NB4 (cell line): ENCODE measurements around the gene C11orf16.
"Not testable (repeated sequence)": the region's sequence is repeated elsewhere in the genome, so short reads cannot be mapped to it uniquely, and the experiment has no call there.

ENCODE experiments used
- DNase-seq: peaks from one replicate; pipeline ENCODE4 v3.0.0; 2010; ENCODE audit warnings: low read depth
- H3K4me3 ChIP-seq: one replicate; pipeline ENCODE4 v1.5.1; 2011; ENCODE audit warnings: mild to moderate bottlenecking, low read depth, low read length, moderate library complexity
- MAX ChIP-seq: IDR thresholded peaks from 2 replicates; pipeline ENCODE4 v1.6.1; 2011; ENCODE audit warnings: low read depth, low read length
- MYC ChIP-seq: IDR thresholded peaks from 2 replicates; pipeline ENCODE4 v1.6.1; 2011; ENCODE audit warnings: low read depth, low read length
- POLR2A ChIP-seq: IDR thresholded peaks from 2 replicates; pipeline ENCODE4 v1.6.1; 2011; ENCODE audit warnings: mild to moderate bottlenecking; ENCODE audit not compliant: insufficient read length; ENCODE audit errors: extremely low read depth
- TF ChIP-seq, protein P1 (sequence below): IDR thresholded peaks from one replicate; pipeline ENCODE4 v1.5.1; 2012; ENCODE audit warnings: low read depth, low read length

The C11orf16 gene, protein sequence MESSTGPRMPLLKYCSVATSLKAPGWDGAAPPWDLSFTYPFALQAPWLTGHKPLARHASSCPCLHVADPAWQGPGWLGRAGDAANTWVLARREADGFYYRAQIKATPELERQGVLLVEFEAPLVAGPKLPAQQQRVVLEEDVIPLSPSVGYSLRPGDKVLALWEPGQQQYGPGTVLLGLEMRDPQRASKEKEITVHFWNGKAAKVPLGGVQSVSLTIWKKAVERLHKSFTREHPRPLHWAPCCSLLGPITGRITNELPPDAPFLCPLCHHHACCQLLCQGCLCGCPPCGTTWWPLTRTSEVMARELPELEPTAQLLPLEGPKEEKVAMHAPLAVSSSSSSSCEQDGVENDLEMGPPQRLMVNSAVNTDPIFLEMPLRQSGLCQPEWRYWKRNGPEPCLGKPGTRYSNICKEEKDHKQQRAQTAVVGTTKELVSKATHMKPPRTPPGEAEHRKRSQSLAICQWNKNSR

DNA sequence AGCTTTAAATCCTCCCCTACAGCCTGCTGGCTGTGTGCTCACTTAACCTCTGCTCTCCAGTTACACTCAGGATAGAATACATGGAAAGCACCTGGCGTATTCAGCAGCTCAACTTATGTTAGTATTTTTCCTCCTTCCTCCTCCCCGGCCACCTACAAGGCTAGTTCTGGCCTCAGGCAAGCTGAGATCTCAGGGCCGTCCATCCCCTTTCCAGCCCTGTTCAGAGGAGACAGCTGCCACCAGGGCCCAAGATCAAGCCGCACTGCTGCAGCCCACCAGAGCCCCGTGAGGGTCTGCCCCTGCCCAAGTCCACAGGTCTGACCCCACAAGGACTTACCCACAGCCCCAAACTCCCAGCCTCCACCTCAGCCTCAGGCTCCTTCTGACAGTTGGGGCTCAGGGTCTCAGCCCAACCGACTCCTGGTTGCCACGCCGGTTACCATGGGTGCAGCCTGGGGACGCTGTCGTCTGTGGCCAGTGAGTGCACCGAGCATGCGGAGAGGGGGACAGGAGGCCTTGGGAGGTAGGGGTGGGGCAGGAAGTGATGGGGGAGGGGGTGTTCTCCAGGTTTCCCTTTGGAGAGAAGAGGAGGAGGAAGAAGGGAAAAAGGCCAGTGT lies at the start of gene C11orf16:
Gene C11orf16, minus strand, starts transcription at position 384 of the 617 bp plus-strand sequence. CDS start 639 bp downstream, outside the sequence.
- TF ChIP-seq MYC = no peak
- TF ChIP-seq MAX = no peak
- TF ChIP-seq, protein P1, sequence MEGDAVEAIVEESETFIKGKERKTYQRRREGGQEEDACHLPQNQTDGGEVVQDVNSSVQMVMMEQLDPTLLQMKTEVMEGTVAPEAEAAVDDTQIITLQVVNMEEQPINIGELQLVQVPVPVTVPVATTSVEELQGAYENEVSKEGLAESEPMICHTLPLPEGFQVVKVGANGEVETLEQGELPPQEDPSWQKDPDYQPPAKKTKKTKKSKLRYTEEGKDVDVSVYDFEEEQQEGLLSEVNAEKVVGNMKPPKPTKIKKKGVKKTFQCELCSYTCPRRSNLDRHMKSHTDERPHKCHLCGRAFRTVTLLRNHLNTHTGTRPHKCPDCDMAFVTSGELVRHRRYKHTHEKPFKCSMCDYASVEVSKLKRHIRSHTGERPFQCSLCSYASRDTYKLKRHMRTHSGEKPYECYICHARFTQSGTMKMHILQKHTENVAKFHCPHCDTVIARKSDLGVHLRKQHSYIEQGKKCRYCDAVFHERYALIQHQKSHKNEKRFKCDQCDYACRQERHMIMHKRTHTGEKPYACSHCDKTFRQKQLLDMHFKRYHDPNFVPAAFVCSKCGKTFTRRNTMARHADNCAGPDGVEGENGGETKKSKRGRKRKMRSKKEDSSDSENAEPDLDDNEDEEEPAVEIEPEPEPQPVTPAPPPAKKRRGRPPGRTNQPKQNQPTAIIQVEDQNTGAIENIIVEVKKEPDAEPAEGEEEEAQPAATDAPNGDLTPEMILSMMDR = no peak
- TF ChIP-seq POLR2A = no peak
- no peak for DNase-seq
- no peak within 1 kb of the TSS for H3K4me3 ChIP-seq

DNA sequence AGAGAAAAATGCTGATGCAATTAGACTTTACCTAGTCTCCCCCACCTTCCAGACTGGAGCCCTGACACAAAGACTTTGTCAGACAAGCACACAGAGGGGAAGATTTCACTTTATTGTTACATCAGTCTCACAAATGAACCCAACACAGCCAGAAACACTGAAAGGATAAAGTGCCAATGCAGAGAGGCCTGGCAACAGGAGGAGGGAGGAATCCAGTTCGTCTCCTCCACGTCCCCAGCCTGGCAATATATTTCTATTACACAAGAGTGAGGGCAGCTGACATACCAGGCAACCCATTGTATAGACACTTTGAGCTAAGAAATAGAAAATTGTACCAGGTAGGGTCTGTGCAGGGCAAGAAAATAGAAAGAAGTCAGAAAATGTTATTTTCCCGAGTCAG lies 47.7 kb upstream of the C11orf16 start:
- DNase-seq = no peak
- H3K4me3 ChIP-seq = no peak overlapping the region
- TF ChIP-seq MYC = no peak
- TF ChIP-seq, protein P1 = no peak
- TF ChIP-seq POLR2A = no peak
- no peak for TF ChIP-seq MAX

DNA sequence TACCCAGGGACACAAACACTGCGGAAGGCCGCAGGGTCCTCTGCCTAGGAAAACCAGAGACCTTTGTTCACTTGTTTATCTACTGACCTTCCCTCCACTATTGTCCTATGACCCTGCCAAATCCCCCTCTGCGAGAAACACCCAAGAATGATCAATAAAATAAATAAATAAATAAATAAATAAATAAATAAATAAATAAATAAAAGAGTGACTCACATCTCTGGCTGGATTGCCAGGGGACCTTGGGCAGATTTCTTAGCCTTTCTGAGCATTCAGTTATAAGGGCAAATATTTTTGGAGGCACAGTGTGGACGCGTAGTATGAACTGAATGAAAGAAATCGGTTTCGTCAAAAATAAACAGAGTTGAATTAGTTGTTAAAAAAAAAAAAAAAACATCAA lies 46.6 kb upstream of the C11orf16 start:
- DNase-seq, H3K4me3 ChIP-seq: not testable (repeated sequence)

DNA sequence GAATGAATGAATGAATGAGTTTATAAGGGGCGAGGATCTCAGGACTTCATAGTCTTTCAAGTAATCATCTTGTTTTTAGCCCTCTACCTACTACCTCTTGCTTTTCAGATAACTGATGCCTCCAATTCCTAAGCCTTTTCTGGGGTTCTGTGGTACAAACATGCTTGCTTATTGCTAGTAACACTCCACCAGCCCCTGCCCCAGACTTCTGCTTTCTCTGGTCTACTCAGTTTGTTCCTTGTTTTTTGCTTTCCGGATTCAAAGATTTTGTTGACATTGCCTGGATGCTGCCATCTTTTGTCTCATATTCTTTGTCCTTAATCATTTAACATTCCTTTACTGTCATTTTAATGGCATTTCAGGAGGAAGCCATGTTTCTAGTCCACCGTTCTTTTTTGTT lies 40.4 kb upstream of the C11orf16 start:
- H3K4me3 ChIP-seq = no peak overlapping the region
- TF ChIP-seq MYC = no peak
- no peak for DNase-seq

DNA sequence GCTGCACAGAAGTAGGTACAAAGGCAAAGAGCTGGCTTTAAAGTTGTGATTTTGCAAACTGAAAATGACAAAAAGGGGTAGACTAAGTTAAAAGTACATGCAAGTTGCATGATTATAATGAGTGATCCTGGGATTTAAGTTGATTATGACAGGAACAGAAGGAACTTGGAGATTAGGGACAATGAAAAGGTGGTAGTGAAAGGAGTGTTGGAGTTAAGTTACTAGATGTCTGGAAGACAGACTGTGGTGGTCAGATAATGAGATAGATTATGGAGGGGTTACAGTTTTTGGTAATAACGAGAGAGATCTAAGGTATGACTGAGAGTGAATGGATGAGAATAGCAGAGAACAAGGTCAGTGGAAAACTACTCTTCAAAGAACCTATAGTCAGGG lies 39.2 kb upstream of the C11orf16 start:
- TF ChIP-seq POLR2A (no peak), MAX (no peak), MYC (no peak)
- TF ChIP-seq, protein P1 = no peak
- no peak overlapping the region for H3K4me3 ChIP-seq
- DNase-seq = no peak

DNA sequence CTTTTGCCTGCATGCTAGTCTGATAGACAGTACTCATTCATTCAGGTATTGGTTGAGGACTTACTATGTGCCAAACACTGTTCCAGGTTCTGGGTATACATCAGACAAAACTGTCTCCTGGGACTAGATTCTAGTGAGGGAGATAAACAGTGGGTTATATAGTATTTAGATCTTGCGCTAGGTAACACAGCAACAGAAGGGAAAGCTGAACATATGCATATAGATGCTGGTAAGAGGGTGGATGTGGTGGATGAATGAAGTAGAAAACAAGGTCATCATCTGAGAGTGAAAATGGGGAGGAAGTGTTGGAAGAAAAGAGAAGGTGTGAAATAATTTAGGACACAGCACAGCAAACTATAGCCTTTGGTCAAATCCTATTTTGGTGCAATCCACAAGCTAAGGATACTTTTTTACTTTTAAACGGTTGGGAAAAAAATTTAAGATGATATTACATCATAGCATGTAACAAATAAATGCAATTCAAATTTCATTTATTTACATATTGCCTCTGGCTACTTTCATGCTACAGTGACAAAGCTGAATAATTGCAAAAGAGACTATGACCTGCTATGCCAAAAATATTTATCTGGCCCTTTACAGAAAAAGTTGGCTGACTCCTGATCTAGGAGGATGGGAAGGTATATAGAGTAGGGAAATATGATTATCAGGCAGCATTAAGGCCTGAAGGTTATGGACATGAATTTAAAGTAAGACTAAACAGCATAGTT lies 38.6 kb upstream of the C11orf16 start:
- no peak overlapping the region for H3K4me3 ChIP-seq
- TF ChIP-seq, protein P1 = no peak
- TF ChIP-seq MAX (no peak), POLR2A (no peak), MYC (no peak)
- no peak for DNase-seq
